Large intestine (tissue), 3 donors: ENCODE results near the gene STK32B. TPM values are rescaled to one million over a fixed set of nuclear protein-coding genes. Genes with fewer than 3 reads are reported as not detected.

ENCODE experiments used
- DNase-seq, 2 donors: peaks; one replicate each; pipeline versions ENCODE4 v3.0.0 to v3.0.0-alpha.2; 2013
- H3K27ac ChIP-seq: one replicate; pipeline ENCODE4 v1.5.1; 2013; ENCODE audit warnings: low read length
- H3K27me3 ChIP-seq: 2 replicates; pipeline ENCODE4 v1.6.1; 2013; ENCODE audit warnings: low read length; ENCODE audit not compliant: control insufficient read depth, insufficient read depth
- H3K36me3 ChIP-seq: 2 replicates; pipeline ENCODE4 v1.6.1; 2013; ENCODE audit warnings: low read length; ENCODE audit not compliant: control insufficient read depth, insufficient read depth
- H3K4me1 ChIP-seq: one replicate; pipeline ENCODE4 v1.6.1; 2013; ENCODE audit warnings: low read length; ENCODE audit not compliant: control insufficient read depth, insufficient read depth
- H3K4me3 ChIP-seq: one replicate; pipeline ENCODE4 v1.5.1; 2013; ENCODE audit warnings: low read length
- H3K9me3 ChIP-seq: one replicate; pipeline ENCODE4 v1.6.1; 2013; ENCODE audit warnings: mild to moderate bottlenecking, low read depth, low read length, moderate library complexity; ENCODE audit not compliant: control insufficient read depth
- WGBS: methylation state at CpG from one replicate; pipeline ENCODE4 v1.1.5; 2013; ENCODE audit warnings: low lambda C conversion rate; ENCODE audit not compliant: insufficient coverage; 5-methylcytosine and 5-hydroxymethylcytosine counted together
- polyA plus RNA-seq: library from polyadenylated mRNA; unstranded; fragments of 120-200 nt; gene quantifications from one replicate; pipeline ENCODE4 v1.2.1, GENCODE V29; 2013

The STK32B gene
- polyA plus RNA-seq, 1 donor: 1.6 TPM

DNA sequence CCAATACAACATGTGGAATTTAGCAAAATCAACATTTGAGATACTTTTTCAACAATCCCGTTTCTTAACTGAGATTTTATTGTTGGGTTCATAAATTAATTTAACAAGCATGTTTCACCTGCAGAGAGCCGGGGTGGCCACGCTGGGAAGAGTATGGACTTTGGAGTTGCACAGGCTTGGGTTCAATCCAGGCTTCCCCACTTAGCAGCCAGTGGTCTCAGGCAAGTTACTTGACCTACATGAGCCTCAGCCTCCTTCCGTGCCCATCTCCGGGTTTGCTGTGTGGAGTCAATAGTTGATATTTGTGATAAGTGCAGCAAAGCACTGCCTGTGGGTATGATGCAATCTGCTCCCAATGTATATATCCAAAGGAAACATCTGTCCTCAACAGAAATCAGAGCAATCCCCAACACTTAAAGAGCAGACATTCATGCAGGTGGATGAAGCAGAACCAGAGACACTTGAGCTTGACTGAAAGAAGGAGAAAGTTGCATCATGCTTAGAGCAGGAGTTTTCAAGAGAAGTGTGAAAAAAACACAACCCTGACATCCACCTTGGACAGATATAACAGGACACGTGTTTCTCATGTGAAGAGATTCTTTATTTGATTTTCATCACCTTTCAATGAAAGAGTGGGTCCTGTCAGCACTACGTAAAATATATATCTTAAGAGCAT, 37.1 kb upstream of the STK32B start:
- Histone ChIP-seq H3K36me3 (no peaks in the 10 kb centered on the region), H3K27ac (no peak overlapping the region), H3K27me3 (peaks cover 12% of the 10 kb centered on the region), H3K4me3 (no peak overlapping the region), H3K9me3 (no peaks in the 10 kb centered on the region), H3K4me1 (no peaks in the 10 kb centered on the region)
- no peak for DNase-seq
- 89% methylated on average over 2 of the region's 7 CpGs for WGBS

DNA sequence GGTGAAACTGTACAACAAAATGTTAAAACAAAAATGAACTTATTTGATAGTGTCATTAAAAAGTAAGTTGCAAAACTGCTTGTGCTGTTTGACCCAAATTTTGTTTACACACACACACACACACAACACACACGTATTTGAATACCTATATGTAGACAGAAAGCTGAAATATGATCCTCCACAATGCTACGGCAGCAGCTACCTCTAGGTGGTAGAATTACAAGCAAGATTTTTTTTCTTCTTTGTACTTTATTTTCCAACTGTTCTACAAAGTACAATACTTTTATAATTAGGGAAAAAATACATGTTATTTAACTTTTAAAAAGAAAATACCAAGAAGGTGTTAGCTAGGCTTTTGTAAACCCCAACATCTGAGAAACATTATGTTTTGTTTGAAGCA, 33.2 kb upstream of the STK32B start:
- no CpG with 5 or more reads among the region's 2 CpGs for WGBS
- H3K4me3 ChIP-seq: no peak overlapping the region
- no peaks in the 10 kb centered on the region for H3K4me1 ChIP-seq
- H3K27me3 ChIP-seq: peaks cover 23% of the 10 kb centered on the region
- no peak for DNase-seq
- no peaks in the 10 kb centered on the region for H3K36me3 ChIP-seq
- H3K9me3 ChIP-seq: no peaks in the 10 kb centered on the region
- no peak overlapping the region for H3K27ac ChIP-seq

DNA sequence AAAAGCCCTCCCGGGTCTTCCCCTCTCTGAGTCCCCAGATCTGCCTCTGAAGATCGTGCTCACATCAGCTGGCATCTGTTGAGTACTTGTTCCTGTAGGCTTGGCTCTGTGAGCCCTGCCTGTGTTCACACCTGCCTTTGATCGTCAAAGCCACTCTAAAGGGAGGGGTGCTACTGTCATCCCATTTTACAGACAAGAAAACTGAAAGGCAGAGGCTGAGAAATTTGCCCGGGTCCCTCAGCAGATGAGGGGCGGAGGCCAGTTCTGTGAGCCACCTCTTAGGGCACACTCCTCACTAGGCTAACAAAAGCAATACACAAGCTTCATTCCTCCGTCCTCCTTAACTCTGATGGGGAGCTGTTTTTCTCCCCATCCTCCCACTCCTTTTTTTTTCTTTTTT, 32.7 kb upstream of the STK32B start:
- 38% methylated on average over 1 of the region's 6 CpGs for WGBS
- no peak overlapping the region for H3K27ac ChIP-seq

DNA sequence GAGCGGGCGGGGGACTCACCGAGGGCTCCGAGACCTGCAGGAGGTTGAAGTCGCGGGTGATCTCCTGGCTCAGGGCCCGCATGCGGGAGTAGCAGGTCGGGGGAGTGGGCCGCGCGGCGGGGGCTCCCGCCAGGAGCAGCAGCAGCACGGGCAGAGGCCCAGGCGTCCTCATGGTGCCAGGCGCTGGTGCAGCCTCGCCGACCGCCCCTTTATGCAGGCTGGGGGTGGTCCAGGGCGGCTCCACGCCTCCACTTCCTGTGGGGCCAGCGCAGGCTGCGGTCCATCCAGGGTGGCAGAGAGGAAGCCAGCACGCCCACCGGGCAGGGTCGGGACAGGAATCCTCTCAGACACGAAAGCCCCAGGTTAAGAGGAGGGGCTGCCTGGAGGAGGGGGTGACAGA, 32.0 kb upstream of the STK32B start, which contains the start of gene CYTL1:
CYTL1 (minus strand) TSS at position 185 of the 400 bp plus-strand sequence; CDS start at position 172, 13 bp downstream.
- no CpG with 5 or more reads among the region's 28 CpGs for WGBS

More for the DNA sequence above, 32.7 kb upstream of the STK32B start:
- H3K4me3 ChIP-seq: no peak overlapping the region
- no peaks in the 10 kb centered on the region for H3K36me3 ChIP-seq
- peaks cover 21% of the 10 kb centered on the region for H3K27me3 ChIP-seq
- no peak for DNase-seq
- no peaks in the 10 kb centered on the region for H3K9me3 ChIP-seq
- no peaks in the 10 kb centered on the region for H3K4me1 ChIP-seq

DNA sequence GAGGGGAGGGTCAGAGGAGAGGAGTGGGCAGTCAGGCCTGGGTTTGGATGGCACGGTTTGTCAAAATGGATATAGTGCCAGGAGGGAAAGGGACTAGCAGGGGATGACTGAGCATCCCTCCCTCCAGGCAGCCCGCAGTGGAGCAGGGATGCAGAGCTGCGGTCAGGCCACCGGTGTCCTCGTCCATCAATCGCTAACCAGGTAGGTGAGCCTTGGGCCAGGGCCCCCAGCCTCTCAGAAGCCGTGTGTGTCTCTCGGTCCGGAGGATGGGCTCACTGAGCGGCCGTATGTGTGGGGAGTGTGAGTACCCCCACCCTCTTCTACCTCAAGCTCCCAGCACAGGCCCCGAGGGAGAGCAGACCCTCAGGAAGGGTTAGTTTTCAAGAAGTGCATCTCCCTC, 31.5 kb upstream of the STK32B start:
- no peak for DNase-seq
- no peaks in the 10 kb centered on the region for H3K4me1 ChIP-seq
- H3K36me3 ChIP-seq: no peaks in the 10 kb centered on the region
- no peak overlapping the region for H3K4me3 ChIP-seq
- H3K27me3 ChIP-seq: peaks cover 16% of the 10 kb centered on the region
- H3K9me3 ChIP-seq: no peaks in the 10 kb centered on the region
- H3K27ac ChIP-seq: no peak overlapping the region
- WGBS: no CpG with 5 or more reads among the region's 12 CpGs

More for the DNA sequence above, 32.0 kb upstream of the STK32B start, which contains the start of gene CYTL1:
- Histone ChIP-seq H3K27ac (no peak within 1 kb of the TSS), H3K9me3 (no peaks in the 10 kb centered on the region), H3K36me3 (no peaks in the 10 kb centered on the region), H3K4me3 (peak within 1 kb of the TSS; percentile 6), H3K4me1 (no peaks in the 10 kb centered on the region), H3K27me3 (peaks cover 17% of the 10 kb centered on the region)
- no peak for DNase-seq

DNA sequence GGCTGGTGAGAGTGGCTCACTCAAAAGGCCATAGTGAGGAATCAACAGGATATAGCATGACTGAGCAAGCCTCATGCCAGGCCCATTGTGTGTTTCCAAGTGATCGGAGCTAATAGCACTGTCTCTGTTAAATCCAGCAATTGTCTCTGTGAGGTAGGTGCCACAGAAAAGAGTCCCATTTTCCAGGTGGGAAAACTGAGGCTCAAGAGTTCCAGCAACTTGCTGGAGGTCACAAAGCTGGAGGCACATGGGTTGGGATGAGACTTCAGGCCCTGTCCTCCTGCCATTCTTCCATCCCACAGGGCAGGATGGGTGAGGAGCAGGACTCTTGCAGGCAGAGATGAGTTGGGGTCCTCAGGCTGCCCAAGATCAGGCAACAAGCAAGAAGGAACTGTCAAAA, 30.9 kb upstream of the STK32B start:
- WGBS: no CpG with 5 or more reads among the region's 1 CpG
- Histone ChIP-seq H3K4me1 (no peaks in the 10 kb centered on the region), H3K4me3 (no peak overlapping the region), H3K9me3 (no peaks in the 10 kb centered on the region), H3K36me3 (no peaks in the 10 kb centered on the region), H3K27ac (no peak overlapping the region), H3K27me3 (peaks cover 16% of the 10 kb centered on the region)
- no peak for DNase-seq

DNA sequence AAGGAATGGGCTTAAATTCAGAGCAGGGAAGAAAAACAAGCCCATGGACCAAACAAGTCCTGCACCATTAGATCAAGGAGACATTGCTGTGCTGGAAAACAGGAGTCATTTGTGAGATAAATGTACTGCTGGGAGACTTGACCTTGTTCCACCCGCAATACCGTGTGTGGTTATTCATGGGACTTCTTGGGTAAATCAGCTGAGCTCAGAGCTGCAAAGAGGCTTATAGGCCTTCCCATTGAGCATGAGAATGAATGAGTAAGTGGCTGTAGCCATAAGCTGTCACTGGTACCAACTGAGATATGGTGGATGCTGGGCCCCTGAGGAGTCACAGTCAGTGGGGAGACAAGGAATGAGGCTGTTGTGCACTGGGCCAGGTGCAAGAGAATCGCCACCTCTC, 29.7 kb upstream of the STK32B start:
- no peak for DNase-seq
- Histone ChIP-seq H3K4me3 (no peak overlapping the region), H3K36me3 (no peaks in the 10 kb centered on the region), H3K4me1 (no peaks in the 10 kb centered on the region), H3K27ac (no peak overlapping the region), H3K9me3 (no peaks in the 10 kb centered on the region), H3K27me3 (peaks cover 16% of the 10 kb centered on the region)
- no CpG with 5 or more reads among the region's 3 CpGs for WGBS

DNA sequence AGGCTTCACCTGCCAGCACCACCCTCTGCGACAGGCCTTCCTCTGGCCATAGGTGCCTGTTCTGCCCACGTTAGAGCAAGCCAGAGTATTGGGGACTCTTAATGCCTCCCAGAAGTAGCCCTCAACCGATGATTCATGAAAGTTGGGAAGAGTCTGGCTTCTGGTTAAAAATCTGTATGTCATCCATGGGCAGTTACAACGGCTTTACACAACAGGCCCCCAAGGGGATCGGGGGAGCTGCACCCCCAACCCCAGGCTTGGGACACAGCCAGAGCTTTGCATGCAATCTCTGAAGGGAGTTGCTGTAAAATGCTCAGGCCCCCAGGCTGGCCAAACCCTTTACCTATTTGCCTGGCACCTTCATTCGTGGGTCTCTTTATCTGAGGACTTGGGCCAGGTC, 26.6 kb upstream of the STK32B start:
- no peaks in the 10 kb centered on the region for H3K4me1 ChIP-seq
- H3K27me3 ChIP-seq: peaks cover 5% of the 10 kb centered on the region
- no CpG with 5 or more reads among the region's 6 CpGs for WGBS
- no peak overlapping the region for H3K4me3 ChIP-seq
- DNase-seq: no peak
- no peaks in the 10 kb centered on the region for H3K36me3 ChIP-seq
- H3K27ac ChIP-seq: no peak overlapping the region
- no peaks in the 10 kb centered on the region for H3K9me3 ChIP-seq

DNA sequence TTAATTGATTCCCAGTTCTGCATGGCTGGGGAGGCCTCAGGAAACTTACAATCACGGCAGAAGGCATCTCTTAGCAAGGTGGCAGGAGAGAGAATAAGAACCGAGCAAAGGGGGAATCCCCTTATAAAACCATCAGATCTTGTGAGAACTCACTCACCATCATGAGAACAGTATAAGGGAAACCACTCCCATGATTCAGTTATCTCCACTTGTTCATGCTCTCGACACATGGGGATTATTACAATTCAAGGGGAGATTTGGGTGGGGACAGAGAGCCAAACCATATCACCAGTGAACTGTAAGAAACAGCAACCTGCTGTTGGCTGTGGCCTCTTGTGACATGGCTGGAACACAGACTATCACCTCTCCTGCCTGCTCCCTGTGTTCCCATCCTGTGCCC, 24.9 kb upstream of the STK32B start:
- no peak for DNase-seq
- Histone ChIP-seq H3K36me3 (no peaks in the 10 kb centered on the region), H3K4me3 (no peak overlapping the region), H3K27me3 (no peaks in the 10 kb centered on the region), H3K9me3 (no peaks in the 10 kb centered on the region), H3K27ac (no peak overlapping the region), H3K4me1 (no peaks in the 10 kb centered on the region)
- WGBS: 80% methylated on average over 1 of the region's 3 CpGs

DNA sequence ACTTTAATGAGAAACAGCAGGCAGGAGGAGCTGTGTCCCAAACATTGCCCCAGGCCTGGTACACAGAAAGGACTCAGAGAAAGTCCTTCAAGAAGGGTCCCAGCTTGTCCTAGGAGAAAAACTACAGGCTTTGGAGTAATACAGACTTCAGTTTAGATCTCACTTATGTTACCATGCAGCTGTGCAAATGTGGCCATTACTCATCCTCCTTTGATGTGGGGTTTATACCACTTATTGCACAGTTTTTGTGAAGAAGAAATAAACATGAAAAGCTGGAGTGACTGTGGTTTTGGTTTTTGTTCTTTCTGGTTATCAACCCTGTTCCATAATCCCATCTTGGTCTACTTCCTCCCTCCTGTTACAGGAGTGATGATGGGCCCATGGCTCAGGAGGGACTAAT, 23.9 kb upstream of the STK32B start:
- Histone ChIP-seq H3K9me3 (no peaks in the 10 kb centered on the region), H3K27ac (no peak overlapping the region), H3K36me3 (no peaks in the 10 kb centered on the region), H3K27me3 (no peaks in the 10 kb centered on the region), H3K4me3 (no peak overlapping the region), H3K4me1 (no peaks in the 10 kb centered on the region)
- no peak for DNase-seq

DNA sequence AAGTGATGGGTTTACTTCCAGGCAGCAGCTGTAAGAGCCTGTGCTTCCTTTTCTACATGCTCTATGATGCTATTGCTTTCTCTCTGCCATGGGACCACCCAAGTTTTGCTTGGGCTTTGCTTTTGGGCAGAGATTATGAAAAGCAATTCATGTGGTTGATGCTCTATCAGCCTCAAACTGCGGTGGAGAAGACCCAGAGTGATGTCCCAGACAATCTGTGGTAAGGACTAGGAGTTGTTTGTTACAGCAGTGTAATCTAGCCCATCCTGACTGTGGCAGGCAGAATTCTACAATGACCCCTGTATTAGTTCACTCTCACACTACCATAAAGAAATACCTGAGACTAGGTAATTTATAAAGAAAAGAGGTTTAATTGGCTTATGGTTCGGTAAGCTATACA, 22.8 kb upstream of the STK32B start:
- no peak overlapping the region for H3K27ac ChIP-seq
- no peaks in the 10 kb centered on the region for H3K27me3 ChIP-seq
- H3K4me1 ChIP-seq: no peaks in the 10 kb centered on the region
- no CpG with 5 or more reads among the region's 2 CpGs for WGBS
- no peaks in the 10 kb centered on the region for H3K36me3 ChIP-seq
- no peak overlapping the region for H3K4me3 ChIP-seq
- H3K9me3 ChIP-seq: no peaks in the 10 kb centered on the region
- DNase-seq: no peak
